ES-I3 (cell line): ENCODE results near the gene EPHA4.

Experiments
- H3K36me3 ChIP-seq: 2 replicates; pipeline ENCODE4 v1.6.1; 2013; ENCODE audit warnings: mild to moderate bottlenecking, low read length, control low read depth, moderate library complexity; ENCODE audit not compliant: insufficient read depth
- H3K4me1 ChIP-seq: 2 replicates; pipeline ENCODE4 v1.6.1; 2013; ENCODE audit warnings: mild to moderate bottlenecking, control low read depth, low read length; ENCODE audit not compliant: insufficient read depth
- H3K9ac ChIP-seq: 2 replicates; pipeline ENCODE4 v1.6.1; 2013; ENCODE audit warnings: low read depth, mild to moderate bottlenecking, low read length, moderate library complexity
- H3K9me3 ChIP-seq: 2 replicates; pipeline ENCODE4 v1.6.1; 2013; ENCODE audit warnings: mild to moderate bottlenecking, low read length, moderate library complexity; ENCODE audit not compliant: control insufficient read depth, insufficient read depth

The EPHA4 gene

DNA sequence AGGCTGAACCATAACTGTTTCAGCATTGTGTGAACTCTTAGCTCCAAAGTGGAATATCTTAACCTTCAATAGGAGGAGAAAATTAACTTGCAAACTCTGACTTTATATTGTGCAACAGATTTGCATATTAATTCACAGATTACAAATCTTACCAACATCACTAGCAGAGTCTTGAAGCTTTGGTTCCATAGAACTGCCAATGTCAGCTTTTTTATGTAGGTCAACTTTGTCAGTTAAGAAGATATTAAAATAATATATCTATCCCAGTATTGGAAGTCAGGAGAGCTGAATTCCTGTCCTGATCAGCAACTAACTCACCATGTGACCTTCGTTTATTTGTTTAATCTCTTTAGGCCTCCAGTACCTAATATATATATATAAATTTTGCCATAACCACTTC, 121.8 kb downstream of the EPHA4 start:
- H3K9ac ChIP-seq = no peak overlapping the region
- H3K36me3 ChIP-seq = no peaks in the 10 kb centered on the region
- H3K4me1 ChIP-seq = peaks cover 7% of the 10 kb centered on the region
- H3K9me3 ChIP-seq = no peaks in the 10 kb centered on the region

DNA sequence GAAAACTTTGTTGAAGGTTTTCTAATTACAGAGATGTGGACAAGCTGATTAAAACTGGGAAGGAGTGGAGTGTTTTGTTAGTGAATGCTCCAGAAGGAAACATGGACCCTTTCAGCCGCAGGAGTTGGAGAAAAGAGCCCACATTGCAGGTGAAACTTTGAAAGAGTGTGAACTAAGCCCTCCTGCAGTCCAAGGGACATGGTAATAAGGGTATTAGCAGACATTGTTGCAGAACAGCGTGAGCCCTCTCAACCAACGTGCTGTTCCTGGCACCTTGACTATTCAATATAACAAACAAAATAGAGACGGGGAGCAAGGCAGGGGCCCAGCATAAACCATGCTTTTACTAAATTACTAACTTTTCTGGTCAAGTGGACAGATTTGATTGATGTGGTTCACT, 122.7 kb downstream of the EPHA4 start:
- Histone ChIP-seq H3K9me3 (no peaks in the 10 kb centered on the region), H3K9ac (no peak overlapping the region), H3K36me3 (no peaks in the 10 kb centered on the region), H3K4me1 (peaks cover 6% of the 10 kb centered on the region; the same call in 1 of the 2 replicates)

DNA sequence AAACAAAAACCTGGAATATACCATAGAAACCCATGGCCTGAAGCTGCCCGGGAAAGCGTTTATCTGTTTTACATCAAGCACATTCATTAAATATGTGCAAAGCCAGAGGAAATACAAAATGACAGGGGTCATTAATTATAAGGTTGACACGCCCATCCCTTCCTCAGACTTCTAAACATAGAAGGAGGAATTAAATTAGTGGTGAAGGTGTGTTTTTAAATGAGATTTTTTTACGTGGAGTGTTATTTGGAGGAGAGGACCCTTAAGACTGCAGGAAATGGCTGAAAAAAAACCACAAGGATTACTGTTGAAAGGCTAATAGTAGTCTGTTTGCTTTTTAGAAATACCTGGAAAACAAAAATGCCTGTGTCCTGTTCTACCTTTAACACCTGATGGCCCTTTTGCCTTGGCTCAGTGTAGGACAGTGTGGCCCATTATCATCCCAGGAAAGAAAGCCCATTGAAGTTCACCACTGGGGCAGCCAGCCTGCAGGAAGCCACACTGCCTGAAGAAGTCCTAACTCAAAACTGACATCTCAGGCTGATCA, 123.2 kb downstream of the EPHA4 start:
- no peaks in the 10 kb centered on the region for H3K9me3 ChIP-seq

DNA sequence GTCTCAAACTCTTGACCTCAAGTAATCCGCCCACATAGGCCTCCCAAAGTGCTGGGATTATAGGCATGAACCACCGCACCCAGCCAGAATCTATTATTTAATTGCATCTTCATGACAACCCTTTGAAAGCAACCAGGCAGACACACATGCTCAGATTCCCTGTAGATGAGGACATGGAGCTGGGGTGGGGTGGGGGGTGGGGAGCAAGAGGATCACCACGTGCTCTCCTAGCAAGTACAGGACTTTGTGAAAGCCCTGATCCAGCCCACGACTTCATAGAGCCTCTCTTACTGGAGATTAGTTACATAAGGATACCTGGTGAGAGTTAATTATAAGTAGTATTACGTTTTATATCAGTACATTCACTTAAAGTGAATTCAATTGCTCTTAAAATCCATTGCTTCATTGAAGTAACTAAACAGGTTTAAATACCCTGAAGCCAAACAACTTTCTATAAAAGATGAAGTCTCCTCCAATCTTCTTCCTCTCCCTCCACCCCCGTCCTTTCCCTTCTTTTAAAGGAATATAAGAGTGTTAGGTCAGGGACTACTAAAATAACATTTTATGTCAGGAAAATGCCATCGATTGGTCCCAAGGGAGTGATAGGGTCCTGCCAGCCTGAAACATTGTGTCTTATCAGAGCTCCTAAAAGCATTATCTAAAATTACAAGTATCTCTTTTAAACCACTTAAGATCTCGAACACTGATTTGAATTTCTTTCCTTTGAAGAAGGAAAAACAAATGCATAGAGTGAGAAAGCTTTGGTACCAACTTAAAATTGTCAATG, 123.9 kb downstream of the EPHA4 start:
- Histone ChIP-seq H3K9ac (no peak overlapping the region), H3K9me3 (no peaks in the 10 kb centered on the region), H3K36me3 (no peaks in the 10 kb centered on the region), H3K4me1 (peaks cover 6% of the 10 kb centered on the region; the same call in 1 of the 2 replicates)

More for the DNA sequence above, 123.2 kb downstream of the EPHA4 start:
- Histone ChIP-seq H3K9ac (no peak overlapping the region), H3K4me1 (peaks cover 6% of the 10 kb centered on the region; the same call in 1 of the 2 replicates), H3K36me3 (no peaks in the 10 kb centered on the region)

DNA sequence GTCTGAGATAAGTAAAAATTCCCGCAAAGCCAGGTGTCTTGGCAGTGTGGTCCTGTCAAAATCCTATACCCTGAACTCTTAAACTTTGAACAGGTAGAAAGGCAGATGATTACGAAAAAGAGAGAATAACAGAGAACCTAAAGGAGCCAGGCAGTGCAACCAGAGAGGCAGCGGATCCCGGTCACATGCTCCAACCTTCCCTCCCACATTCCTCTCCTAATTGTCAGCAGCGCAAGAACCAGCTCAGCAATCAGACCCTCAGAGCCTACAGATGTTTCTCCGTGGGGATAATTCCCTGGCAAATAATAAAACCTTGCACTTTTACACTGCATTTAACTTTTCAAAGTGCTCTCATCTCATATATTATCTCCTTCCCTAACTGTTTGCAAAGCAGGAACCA, 124.8 kb downstream of the EPHA4 start:
- Histone ChIP-seq H3K9ac (no peak overlapping the region), H3K36me3 (no peaks in the 10 kb centered on the region), H3K9me3 (no peaks in the 10 kb centered on the region), H3K4me1 (peaks cover 6% of the 10 kb centered on the region; the same call in 1 of the 2 replicates)

DNA sequence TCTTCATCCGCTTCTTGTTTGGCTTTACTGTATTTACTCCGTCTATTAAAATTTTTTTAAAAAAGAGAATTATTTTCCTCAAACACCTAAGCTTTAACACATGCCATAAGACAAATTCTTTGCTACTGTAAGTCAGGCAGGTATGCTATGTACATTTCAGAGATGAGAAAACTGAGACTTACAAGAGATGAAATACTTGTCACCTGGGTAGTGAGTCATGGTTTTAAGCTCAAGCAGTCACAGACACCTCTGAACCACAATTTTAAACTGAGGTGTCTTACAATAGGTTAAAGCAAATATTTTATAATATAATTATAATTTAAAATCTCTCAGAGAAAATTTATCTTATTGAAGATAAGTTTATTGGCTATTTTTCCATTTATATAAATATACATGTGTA, 126.0 kb downstream of the EPHA4 start:
- H3K9me3 ChIP-seq = 0 out of 2 replicates have a peak, but pooled peaks cover 2% of the 10 kb centered on the region
- peaks cover 6% of the 10 kb centered on the region; the same call in 1 of the 2 replicates for H3K4me1 ChIP-seq
- H3K9ac ChIP-seq = no peak overlapping the region
- no peaks in the 10 kb centered on the region for H3K36me3 ChIP-seq

DNA sequence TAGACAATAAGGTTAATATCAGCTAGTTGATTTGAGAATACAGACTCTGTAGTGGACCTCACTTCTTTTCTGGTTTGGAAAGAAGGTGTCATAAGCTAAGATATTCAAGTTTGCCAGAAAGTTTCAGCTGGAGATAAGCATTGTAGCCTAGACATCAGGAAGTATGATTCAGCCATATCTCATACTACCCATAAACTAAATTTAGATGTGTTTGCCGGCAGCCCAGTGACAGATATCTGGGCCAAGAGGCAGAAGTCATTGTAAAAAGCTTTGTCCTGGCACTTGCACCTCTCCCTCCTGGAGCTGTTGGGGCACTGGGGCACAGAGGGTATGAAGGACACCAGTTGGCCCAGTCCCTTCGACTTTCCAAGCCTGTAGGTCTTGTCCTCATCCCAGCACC, 128.0 kb downstream of the EPHA4 start:
- Histone ChIP-seq H3K9ac (no peak overlapping the region), H3K4me1 (peaks cover 6% of the 10 kb centered on the region; the same call in 1 of the 2 replicates), H3K9me3 (0 out of 2 replicates have a peak, but pooled peaks cover 2% of the 10 kb centered on the region), H3K36me3 (no peaks in the 10 kb centered on the region)

DNA sequence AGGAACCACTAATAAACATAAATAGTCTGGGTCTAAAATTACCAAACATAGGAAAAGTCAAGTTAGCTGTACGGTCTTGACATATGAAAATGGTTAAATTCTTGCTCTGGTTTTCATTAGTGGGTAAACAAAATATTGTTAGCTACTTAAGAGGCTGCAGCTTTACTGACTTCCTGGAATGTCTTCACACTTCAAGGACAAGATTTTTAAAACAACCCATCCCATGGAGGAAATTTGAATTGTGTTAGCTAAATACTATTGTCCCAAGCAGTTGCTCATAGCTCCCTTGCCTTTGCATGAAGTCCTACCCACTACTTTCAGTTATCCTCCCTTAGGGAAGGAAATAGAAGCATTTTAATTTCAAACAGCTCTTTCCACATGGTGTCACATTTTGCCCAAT, 128.5 kb downstream of the EPHA4 start:
- H3K9ac ChIP-seq = no peak overlapping the region

DNA sequence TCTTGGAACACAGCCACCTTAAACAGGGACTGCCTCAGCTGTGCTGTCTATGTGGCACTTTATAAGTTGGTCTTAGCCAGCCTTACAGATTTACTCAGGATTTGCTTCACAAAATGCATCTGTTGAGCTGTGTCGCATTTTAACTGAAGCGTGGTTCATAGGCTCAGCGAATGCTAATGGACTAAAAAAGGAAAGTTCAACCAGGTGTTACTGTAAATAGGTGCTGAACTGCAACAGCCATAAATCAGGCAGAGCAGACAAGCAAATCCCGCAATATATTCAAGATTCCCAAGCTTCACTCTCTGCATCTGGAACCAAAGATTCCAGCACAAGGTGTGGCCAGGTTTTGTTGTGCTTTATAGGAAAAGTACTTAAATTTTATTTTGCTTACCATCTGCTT, 130.0 kb downstream of the EPHA4 start:
- Histone ChIP-seq H3K36me3 (no peaks in the 10 kb centered on the region), H3K4me1 (peaks cover 2% of the 10 kb centered on the region; the same call in 1 of the 2 replicates), H3K9ac (no peak overlapping the region), H3K9me3 (0 out of 2 replicates have a peak, but pooled peaks cover 2% of the 10 kb centered on the region)

More for the DNA sequence above, 128.5 kb downstream of the EPHA4 start:
- H3K9me3 ChIP-seq = 0 out of 2 replicates have a peak, but pooled peaks cover 2% of the 10 kb centered on the region
- peaks cover 6% of the 10 kb centered on the region; the same call in 1 of the 2 replicates for H3K4me1 ChIP-seq
- H3K36me3 ChIP-seq = no peaks in the 10 kb centered on the region

DNA sequence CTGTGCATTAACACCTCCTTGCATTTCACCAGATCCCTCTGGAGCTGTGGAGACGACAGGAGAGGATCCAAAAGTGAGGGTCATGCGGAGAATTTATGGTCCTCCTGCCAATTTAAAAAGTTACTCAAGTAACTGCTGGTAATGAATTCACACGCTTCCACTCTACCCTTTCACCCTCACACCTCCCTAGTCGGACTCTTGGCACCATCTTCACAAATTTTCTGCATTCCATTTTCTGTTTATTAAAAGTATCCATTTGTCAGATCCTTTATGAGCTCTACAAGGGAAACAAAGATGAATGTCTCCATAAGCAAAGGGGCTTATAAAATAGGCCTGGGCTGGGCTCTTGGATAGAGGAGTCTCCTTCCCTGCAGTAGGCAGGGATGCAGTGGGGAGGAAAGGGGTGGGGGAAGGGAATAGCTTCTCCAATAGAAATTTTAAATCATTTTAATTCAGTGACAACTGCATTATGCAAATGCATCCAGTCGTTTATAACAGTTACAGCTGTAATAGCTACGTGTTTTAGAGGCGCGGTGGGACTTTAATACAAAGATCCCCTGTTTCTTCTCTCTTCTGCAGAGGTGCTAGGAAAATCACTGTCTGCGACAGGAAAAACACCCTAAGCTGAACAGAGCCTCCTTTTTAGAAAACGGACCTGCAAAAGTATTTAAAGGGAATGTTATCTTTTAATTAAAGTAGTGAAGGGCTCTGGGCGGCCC, 132.2 kb downstream of the EPHA4 start:
- peaks cover 10% of the 10 kb centered on the region; the same call in 1 of the 2 replicates for H3K4me1 ChIP-seq
- no peak overlapping the region for H3K9ac ChIP-seq
- H3K9me3 ChIP-seq = 0 out of 2 replicates have a peak, but pooled peaks cover 2% of the 10 kb centered on the region
- no peaks in the 10 kb centered on the region for H3K36me3 ChIP-seq

DNA sequence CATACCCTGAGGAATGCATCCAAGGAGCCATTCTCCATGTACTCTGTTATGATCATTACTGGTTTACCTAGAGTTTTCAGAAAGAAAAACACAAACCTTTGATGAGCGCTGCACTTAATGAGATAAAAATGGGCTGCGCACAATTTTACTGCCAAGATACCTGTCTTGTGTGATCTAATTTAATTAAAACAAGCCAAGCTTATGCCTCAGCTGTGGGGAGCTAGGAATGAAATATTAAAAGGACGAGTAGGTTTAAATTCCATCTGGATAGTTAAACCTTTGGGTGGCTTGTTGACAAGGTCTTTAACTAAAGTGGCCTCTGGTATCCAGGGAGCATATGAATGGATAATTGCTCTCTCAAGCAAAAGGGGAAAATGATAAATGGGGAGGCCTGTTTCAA, 135.0 kb downstream of the EPHA4 start:
- Histone ChIP-seq H3K4me1 (peaks cover 18% of the 10 kb centered on the region; the same call in 1 of the 2 replicates), H3K9ac (no peak overlapping the region), H3K36me3 (no peaks in the 10 kb centered on the region), H3K9me3 (0 out of 2 replicates have a peak, but pooled peaks cover 2% of the 10 kb centered on the region)

DNA sequence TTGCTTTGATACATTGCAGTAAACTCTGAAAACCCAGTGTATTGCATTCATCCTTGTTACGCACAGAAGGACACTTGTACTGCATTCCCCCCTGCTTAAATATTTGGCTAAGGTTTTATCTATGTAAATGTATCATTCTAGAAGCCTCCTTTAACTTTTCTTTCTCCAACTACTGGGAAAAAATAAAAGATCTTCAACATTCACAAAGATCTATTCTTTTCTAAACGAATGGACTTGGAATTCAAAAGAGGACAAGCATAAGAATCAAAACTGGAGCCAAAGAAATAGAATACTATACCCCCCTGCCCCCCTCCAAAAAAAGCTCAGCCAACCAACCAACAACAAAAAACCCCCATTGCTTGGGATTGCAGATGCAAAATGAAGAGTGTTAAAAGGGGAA, 136.9 kb downstream of the EPHA4 start:
- Histone ChIP-seq H3K9ac (no peak overlapping the region), H3K4me1 (peaks cover 18% of the 10 kb centered on the region; the same call in 1 of the 2 replicates), H3K9me3 (no peaks in the 10 kb centered on the region), H3K36me3 (no peaks in the 10 kb centered on the region)

DNA sequence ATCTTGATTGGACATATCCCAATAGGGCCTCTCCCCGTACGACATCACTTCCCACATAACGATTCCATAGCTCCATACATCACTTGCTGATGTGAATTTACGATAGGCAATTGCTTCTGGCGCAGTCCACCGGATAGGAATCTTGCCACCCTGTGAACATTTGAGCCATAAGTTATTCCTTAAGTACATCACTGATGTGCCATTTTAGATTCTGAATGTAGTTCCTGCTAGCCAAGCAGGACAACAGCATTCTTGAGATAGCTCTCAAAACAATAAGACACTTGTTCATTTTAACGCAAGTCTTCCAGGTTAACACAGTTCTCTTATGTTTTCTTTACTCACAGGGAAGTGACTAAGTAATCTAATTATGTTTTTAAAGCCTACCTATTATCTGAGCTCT, 138.0 kb downstream of the EPHA4 start:
- Histone ChIP-seq H3K4me1 (peaks cover 23% of the 10 kb centered on the region), H3K9ac (no peak overlapping the region), H3K9me3 (no peaks in the 10 kb centered on the region), H3K36me3 (no peaks in the 10 kb centered on the region)

DNA sequence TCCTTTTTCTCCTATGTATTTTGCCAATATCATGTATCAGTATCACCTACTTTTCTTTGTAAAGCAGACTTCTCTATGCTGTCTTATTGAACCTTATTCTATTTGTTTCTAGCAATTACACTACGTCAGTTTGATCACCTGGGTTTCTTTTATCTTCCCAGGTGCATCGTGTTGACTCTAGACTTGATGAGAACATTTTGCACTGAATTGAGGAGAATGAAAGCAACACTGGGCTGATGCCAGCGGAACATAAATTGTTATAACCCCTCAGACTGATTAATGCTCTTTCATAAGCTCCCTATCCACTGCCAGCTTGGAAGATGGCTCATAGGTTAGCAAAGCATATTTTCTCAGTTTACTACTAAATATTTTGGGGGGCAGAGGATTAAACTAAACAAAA, 140.6 kb downstream of the EPHA4 start:
- Histone ChIP-seq H3K36me3 (no peaks in the 10 kb centered on the region), H3K9me3 (no peaks in the 10 kb centered on the region), H3K4me1 (peaks cover 23% of the 10 kb centered on the region), H3K9ac (no peak overlapping the region)
